GM13976 (cell line): ENCODE measurements around the gene PLEKHA7.

ENCODE experiments used
- DNase-seq: peaks from one replicate; pipeline ENCODE4 v3.0.0; 2012; ENCODE audit warnings: low spot score
- in situ Hi-C: fragments of 300-500 bp; cut with MboI; formaldehyde crosslinking; loops from one replicate; pipeline ENCODE4 v1.12.0; 2022; ENCODE audit warnings: low sequenced_read_pairs, mixed read lengths, inconsistent platforms; ENCODE audit not compliant: unreplicated experiment
- TF ChIP-seq, protein P1 (sequence below): IDR thresholded peaks from 2 replicates; pipeline ENCODE4 v1.5.1; 2012; ENCODE audit warnings: borderline replicate concordance, mild to moderate bottlenecking; ENCODE audit not compliant: insufficient read depth; ENCODE audit errors: extremely low read depth, missing control alignments, control extremely low read depth

PLEKHA7 gene

DNA sequence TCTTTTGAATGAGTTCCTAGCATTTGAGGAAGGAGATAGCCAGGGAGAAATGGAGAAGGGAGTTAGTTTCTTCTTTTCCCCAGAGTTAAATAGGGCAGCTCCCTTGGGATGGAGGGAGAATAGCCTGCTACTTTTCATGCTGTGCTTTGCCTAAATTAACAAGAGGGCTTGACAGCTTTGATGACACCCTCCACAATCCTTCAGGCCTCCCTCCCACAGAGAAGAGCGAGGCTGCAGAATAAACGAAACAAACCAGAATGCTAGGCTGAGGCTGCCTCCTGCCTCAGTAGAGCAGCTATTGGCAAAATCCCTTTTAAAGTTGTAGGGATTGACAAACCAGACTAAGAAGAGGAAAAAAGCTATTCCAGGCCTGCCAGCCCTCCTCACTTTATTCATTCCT lies 181.2 kb downstream of the PLEKHA7 start:
- no peak for DNase-seq
- TF ChIP-seq, protein P1, sequence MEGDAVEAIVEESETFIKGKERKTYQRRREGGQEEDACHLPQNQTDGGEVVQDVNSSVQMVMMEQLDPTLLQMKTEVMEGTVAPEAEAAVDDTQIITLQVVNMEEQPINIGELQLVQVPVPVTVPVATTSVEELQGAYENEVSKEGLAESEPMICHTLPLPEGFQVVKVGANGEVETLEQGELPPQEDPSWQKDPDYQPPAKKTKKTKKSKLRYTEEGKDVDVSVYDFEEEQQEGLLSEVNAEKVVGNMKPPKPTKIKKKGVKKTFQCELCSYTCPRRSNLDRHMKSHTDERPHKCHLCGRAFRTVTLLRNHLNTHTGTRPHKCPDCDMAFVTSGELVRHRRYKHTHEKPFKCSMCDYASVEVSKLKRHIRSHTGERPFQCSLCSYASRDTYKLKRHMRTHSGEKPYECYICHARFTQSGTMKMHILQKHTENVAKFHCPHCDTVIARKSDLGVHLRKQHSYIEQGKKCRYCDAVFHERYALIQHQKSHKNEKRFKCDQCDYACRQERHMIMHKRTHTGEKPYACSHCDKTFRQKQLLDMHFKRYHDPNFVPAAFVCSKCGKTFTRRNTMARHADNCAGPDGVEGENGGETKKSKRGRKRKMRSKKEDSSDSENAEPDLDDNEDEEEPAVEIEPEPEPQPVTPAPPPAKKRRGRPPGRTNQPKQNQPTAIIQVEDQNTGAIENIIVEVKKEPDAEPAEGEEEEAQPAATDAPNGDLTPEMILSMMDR, result no peak
- in situ Hi-C loops, result no loop called here

DNA sequence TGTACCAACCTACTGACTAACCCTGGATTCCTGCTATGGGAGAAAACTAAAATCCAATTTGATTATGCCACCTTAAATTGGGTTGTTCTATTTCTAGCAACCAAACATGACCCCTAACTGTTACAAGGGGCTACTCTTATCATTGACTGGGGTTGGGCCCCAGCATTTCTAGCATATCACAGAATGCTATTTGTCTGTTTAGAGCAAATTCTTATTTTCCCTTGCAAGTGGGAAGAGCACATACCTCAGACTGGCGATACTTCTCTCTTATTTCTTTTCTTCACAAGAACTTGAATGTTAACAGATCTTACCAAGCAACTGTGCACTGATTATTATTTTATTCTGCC lies 182.0 kb downstream of the PLEKHA7 start:
- no peak for DNase-seq
- in situ Hi-C loops, result no loop called here
- TF ChIP-seq, protein P1, result no peak

DNA sequence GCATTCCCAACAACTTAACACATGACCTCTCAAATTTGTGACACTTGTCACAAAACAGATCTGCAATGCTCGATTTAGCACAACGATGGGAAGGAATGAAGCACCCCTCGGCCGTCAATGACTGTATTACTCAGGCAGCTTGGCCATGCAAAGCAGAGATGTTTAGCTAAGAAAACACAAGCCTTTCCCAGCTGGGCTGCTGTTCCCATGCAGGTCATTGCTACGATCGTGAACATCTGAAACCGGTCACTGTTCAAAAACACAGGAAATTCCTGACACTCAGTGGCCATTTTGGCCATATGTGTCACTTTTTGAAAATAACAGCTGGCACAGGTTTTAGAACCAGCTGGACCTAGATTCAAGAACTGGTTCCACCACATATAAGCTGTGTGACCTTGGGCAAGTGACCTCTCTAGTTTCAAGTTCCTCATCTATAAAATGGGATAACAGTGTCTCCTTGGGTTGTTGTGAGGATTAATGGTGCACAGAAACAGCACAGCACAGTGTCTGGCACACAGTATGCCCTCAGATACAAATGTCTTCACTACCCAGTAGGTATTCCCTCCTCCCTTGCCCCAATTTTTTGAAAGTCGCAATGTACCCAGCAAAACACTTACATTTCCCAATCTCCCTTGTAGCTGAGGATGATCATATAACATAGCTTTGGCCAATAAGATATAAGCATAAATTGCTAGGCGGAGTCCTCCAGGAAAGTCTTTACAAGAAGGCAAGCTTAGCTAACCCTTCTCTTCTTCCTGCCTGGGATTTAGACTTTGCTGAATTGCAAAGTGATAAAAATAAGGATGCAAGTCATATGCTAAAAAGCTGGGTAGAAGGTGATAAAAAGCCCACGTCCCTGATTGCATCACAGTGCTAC lies 182.7 kb downstream of the PLEKHA7 start:
- in situ Hi-C loops, result no loop called here
- no peak for DNase-seq
- TF ChIP-seq, protein P1, result no peak

DNA sequence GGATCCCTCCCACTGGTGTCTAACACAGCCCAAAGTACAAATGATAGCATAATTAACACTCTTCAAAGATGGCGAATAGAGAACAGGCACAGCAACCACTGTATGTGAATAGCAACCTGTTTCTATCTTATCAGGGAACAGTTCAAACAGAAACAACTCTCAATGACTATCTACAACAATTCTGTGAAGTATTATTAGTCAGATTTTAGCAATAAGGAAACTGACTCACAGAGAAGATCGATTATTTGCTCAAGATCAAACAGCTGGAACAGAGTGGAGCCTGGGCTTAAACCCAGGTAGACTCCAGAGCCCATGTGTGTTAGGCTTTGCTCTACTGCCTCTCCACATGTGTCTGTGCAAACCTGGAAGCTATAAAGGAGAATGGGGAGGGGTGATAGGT lies 187.1 kb downstream of the PLEKHA7 start:
- in situ Hi-C loops, result no loop called here

DNA sequence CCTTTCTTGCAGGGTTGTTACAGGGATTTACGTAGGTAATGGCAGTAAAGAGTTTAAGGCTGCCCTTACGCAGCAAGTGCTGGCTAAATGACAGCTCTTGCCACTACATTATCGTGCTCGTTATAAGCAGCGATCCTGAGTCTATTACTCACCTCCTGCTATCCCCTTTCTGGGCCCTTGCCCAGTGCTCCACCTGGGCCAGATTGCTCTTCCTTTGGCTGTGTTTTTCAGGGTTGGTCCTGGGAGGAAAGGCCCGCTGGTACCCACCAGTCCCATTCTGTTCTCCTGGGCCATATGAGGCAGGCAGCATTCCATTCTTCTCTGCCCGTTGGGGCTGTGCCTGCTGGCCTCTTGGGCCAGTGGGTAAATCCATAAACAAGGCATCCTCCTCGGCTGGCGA lies 188.2 kb downstream of the PLEKHA7 start:
- TF ChIP-seq, protein P1, result no peak
- no peak for DNase-seq
- in situ Hi-C loops, result no loop called here

More for the DNA sequence above, 187.1 kb downstream of the PLEKHA7 start:
- DNase-seq, result no peak
- TF ChIP-seq, protein P1, result no peak

DNA sequence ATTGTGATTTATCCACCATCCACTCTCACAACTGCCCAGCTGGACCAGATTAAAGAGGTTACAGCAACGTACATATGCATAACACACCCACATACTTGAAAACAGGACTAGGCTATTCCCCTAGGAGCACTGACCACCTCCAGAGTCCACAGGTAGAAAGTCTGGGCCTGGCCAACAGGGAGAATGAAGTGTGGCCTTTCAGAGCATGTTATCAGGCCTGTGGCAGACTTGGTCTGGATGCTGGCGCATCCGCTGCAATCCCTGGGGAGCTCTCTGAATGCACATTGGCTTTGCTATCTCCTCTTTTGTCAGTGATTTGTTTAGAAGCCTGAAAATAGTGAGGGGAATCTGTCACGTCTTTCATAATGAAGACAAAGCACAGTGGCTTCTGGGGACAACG lies 189.1 kb downstream of the PLEKHA7 start:
- no peak for DNase-seq
- TF ChIP-seq, protein P1, result no peak
- in situ Hi-C loops, result no loop called here
